HepG2 (cell line): ENCODE data around the gene PEAK3.

Experiments used
- POLR2A ChIP-seq, 2 experiments: IDR thresholded peaks; 2 replicates each; pipeline ENCODE4 v1.6.1; 2011; ENCODE audit warnings: low read depth in 2 of 2, low read length in 2 of 2, mild to moderate bottlenecking in 1 of 2, moderate library complexity in 1 of 2; ENCODE audit not compliant: insufficient read depth in 1 of 2
- SAFB2 ChIP-seq: sonication (generic); formaldehyde crosslinking; IDR thresholded peaks from 2 replicates; pipeline ENCODE4 v1.5.1; 2020; ENCODE audit warnings: missing genetic modification reagents, low read depth, mild to moderate bottlenecking, borderline replicate concordance
- TCF7 ChIP-seq: sonication (generic); IDR thresholded peaks from 2 replicates; pipeline ENCODE4 v1.6.1; 2016; ENCODE audit warnings: antibody characterized with exemption, low read depth
- ZBTB1 ChIP-seq: sonication (generic); formaldehyde crosslinking; IDR thresholded peaks from 2 replicates; pipeline ENCODE4 v1.4.0; 2020; ENCODE audit warnings: missing genetic modification reagents, borderline replicate concordance
- ZNF24 ChIP-seq: fragments of 450-650 bp; IDR thresholded peaks from 2 replicates; pipeline ENCODE4 v1.6.1; 2017; ENCODE audit warnings: antibody characterized with exemption, mild to moderate bottlenecking
- ZNF691 ChIP-seq: sonication (generic); formaldehyde crosslinking; IDR thresholded peaks from 2 replicates; pipeline ENCODE4 v1.4.0; 2020; ENCODE audit warnings: missing genetic modification reagents, low read depth, mild to moderate bottlenecking, borderline replicate concordance
- TF ChIP-seq, protein P1 (sequence below): sonication (generic); formaldehyde crosslinking; IDR thresholded peaks from 2 replicates; pipeline ENCODE4 v1.4.0; 2020; ENCODE audit warnings: missing genetic modification reagents, borderline replicate concordance
- TF ChIP-seq, protein P2 (sequence below): sonication (generic); formaldehyde crosslinking; IDR thresholded peaks from 2 replicates; pipeline ENCODE4 v1.5.0; 2020; ENCODE audit warnings: mild to moderate bottlenecking, missing genetic modification reagents, moderate library complexity
- TF ChIP-seq, protein P3 (sequence below): sonication (generic); formaldehyde crosslinking; IDR thresholded peaks from 2 replicates; pipeline ENCODE4 v1.8.0; 2022; ENCODE audit warnings: missing genetic modification reagents, mild to moderate bottlenecking, borderline replicate concordance

DNA sequence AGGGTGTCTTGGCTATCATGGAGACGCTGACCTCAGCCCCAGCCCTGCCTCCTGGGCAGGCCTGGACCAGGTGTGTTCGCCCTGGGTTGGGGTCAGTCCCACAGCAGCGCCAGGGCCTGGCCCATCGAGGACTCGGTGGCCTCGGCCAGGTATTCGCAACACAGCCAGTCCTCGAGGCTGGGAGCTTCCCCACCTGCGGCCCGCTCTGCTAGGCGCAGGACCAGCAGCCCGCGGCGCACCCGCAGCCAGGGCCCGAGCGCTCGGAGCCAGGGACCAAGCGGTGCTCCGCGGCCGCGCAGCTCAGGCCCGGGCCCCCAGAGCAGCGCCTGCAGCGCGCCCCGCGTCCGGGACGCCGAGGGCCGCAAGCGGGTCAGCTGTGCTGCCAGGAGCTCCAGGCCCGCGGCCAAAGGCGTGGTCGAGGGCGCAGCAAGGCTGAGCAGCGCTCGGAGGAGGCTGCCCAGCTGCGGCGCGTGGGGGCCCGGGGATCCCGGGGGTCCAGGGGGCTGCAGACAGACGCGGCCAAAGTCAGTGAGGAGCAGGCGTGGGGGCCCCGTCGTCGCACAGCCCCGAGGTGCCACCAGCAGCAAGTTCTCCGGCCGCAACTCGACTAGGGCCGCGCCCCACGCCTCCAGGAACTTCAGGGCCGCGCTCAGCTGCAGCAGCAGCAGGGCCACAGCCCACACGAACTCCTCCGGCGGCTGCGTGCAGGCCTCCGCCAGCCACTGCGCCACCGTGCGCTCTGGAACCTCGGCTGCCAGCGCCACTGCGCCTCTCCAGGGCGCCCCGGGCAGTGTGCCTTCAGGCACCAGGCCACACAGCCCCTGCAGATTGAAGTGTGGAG lies 6.2 kb downstream of the PEAK3 start:
- TF ChIP-seq POLR2A (IDR thresholded peaks at IDR 0.05; ENCODE audit: insufficient read depth in 1 of 2, low read depth in 2 of 2, low read length in 2 of 2), result no peak
- TF ChIP-seq ZNF24, result no peak
- TF ChIP-seq ZBTB1 (CRISPR knock-in tag), result no peak
- TF ChIP-seq SAFB2 (CRISPR knock-in tag), result no peak
- TF ChIP-seq, protein P1, sequence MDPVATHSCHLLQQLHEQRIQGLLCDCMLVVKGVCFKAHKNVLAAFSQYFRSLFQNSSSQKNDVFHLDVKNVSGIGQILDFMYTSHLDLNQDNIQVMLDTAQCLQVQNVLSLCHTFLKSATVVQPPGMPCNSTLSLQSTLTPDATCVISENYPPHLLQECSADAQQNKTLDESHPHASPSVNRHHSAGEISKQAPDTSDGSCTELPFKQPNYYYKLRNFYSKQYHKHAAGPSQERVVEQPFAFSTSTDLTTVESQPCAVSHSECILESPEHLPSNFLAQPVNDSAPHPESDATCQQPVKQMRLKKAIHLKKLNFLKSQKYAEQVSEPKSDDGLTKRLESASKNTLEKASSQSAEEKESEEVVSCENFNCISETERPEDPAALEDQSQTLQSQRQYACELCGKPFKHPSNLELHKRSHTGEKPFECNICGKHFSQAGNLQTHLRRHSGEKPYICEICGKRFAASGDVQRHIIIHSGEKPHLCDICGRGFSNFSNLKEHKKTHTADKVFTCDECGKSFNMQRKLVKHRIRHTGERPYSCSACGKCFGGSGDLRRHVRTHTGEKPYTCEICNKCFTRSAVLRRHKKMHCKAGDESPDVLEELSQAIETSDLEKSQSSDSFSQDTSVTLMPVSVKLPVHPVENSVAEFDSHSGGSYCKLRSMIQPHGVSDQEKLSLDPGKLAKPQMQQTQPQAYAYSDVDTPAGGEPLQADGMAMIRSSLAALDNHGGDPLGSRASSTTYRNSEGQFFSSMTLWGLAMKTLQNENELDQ (CRISPR knock-in tag), result no peak
- TF ChIP-seq, protein P2, sequence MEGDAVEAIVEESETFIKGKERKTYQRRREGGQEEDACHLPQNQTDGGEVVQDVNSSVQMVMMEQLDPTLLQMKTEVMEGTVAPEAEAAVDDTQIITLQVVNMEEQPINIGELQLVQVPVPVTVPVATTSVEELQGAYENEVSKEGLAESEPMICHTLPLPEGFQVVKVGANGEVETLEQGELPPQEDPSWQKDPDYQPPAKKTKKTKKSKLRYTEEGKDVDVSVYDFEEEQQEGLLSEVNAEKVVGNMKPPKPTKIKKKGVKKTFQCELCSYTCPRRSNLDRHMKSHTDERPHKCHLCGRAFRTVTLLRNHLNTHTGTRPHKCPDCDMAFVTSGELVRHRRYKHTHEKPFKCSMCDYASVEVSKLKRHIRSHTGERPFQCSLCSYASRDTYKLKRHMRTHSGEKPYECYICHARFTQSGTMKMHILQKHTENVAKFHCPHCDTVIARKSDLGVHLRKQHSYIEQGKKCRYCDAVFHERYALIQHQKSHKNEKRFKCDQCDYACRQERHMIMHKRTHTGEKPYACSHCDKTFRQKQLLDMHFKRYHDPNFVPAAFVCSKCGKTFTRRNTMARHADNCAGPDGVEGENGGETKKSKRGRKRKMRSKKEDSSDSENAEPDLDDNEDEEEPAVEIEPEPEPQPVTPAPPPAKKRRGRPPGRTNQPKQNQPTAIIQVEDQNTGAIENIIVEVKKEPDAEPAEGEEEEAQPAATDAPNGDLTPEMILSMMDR (CRISPR knock-in tag), result no peak
- no peak for TF ChIP-seq ZNF691
- TF ChIP-seq TCF7, result no peak
- TF ChIP-seq, protein P3, sequence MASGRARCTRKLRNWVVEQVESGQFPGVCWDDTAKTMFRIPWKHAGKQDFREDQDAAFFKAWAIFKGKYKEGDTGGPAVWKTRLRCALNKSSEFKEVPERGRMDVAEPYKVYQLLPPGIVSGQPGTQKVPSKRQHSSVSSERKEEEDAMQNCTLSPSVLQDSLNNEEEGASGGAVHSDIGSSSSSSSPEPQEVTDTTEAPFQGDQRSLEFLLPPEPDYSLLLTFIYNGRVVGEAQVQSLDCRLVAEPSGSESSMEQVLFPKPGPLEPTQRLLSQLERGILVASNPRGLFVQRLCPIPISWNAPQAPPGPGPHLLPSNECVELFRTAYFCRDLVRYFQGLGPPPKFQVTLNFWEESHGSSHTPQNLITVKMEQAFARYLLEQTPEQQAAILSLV (CRISPR knock-in tag), result no peak
